ENCODE data around the gene KLHDC4.

- TF ChIP-seq CTCF (IDR thresholded peaks at IDR 0.05) (no peak), POLR2A (IDR thresholded peaks at IDR 0.05) (no peak)
These were observed 7.9 kb downstream of the KLHDC4 start for GRCh38 chr16:87757841-87758426.
